Endothelial cell of hepatic sinusoid (primary cell): ENCODE results near the gene HCLS1.
"Not testable (repeated sequence)": the region's sequence is repeated elsewhere in the genome, so short reads cannot be mapped to it uniquely, and the experiment has no call there.

Source experiments
- in situ Hi-C: cut with HindIII; loops from 2 replicates; pipeline ENCODE4 v1.10.0; 2017; ENCODE audit warnings: low sequenced_read_pairs

The HCLS1 gene, protein sequence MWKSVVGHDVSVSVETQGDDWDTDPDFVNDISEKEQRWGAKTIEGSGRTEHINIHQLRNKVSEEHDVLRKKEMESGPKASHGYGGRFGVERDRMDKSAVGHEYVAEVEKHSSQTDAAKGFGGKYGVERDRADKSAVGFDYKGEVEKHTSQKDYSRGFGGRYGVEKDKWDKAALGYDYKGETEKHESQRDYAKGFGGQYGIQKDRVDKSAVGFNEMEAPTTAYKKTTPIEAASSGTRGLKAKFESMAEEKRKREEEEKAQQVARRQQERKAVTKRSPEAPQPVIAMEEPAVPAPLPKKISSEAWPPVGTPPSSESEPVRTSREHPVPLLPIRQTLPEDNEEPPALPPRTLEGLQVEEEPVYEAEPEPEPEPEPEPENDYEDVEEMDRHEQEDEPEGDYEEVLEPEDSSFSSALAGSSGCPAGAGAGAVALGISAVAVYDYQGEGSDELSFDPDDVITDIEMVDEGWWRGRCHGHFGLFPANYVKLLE

DNA sequence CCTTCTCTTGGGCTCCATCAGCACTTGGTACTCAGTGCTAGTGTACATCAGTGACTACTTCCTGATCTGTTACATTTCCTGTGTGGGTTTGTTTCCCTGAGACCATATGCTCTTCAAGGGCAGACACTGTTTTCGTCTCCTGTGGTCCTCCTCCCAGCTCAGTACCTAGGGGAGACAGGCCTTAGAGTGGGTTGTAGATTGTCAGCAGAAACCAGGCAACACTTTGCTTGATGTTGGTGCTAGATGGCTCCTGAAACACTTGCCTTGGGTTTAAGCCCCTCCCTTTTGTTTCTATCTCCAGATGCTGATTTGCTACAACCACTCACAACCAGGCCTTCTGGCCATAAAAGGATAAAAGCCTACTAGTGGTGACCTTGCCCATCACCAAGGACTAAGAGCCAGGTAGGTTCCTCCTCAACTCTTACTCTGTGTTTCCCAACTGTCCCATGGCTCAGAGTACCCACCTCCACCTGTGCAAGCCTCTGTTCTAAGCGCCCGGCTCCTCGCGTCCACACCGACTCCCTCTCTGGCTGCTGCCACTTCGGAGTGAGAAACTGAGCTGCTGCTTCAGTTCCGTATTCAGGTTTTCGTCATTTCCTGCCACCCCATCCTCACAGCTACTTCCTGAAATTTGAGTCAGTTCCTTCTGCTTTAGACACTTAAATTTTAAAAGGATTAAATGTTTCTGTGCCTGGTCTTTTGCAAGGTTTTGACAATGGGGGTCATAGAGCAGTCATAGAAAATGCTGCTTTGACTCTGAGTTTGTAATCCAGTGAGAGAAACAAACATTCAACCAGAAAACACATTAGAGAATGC lies at the start of gene HCLS1:
Gene HCLS1 (minus strand): TSS at position 548 of the 816 bp plus-strand sequence. CDS start 2,556 bp downstream, outside the sequence.
- in situ Hi-C loops = no loop called here

- in situ Hi-C loops = no loop called here
Observed at GRCh38 chr3:121710347-121710746, 49.6 kb upstream of the HCLS1 start.

DNA sequence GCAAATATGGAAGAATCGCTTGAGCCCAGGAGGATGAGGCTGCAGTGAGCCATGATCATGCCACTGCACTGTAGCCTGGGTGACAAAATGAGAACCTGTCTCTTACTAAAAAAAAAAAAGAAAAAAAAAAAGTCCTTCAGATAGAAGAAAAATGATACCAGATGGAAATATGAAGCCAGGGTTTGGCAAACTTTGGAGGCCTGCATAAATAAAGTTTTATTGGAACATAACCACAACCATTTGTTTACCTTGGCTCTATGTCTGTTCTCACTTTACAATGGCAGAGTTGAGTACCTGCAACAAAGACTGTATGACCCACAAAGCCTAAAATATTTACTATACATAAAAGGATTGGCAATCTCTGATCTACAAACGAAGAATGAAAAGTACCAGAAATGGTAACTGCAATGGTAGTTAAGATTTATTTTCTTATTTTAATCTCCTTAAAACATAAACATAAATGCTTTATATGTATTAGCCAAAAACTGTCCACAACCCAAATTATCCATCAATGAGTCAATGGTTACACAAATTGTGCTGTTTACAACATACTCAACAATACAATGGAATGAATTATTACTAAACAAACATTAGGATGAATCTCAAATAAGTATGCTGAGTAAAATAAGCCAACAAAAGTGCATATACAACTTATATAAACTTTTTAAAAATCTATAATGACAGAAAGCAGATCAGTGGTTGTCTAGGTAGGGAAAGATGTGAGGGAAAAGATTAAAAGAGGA lies 47.0 kb upstream of the HCLS1 start:
- in situ Hi-C loops = no loop called here

DNA sequence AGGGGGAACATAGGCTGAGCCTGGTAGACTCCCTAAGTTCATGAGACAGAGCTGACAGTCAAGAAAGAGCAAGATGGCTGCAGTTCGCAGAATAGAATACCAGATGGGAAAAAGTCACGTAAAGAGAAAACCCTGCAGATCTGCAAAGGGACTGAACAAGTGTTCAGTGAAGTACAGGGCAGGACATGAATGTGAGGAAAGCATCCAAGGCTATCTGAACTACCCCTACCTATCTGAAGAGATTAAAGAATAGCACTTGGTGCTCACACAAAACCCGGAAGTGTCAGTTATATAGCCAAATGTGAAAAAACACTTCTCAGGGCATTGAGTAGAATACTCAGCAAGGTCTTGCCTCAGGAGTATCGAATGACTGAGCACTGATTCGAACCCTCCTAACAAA lies 44.8 kb upstream of the HCLS1 start:
- in situ Hi-C loops = no loop called here

GRCh38 chr3:121703973-121704372 lies 43.3 kb upstream of the HCLS1 start:
- in situ Hi-C loops = no loop called here

GRCh38 chr3:121698901-121699300 lies 38.2 kb upstream of the HCLS1 start:
- in situ Hi-C loops = no loop called here

GRCh38 chr3:121698476-121698875 lies 37.8 kb upstream of the HCLS1 start:
- in situ Hi-C loops = no loop called here

- in situ Hi-C loops = no loop called here
Observed at GRCh38 chr3:121696186-121696585, 35.5 kb upstream of the HCLS1 start.

DNA sequence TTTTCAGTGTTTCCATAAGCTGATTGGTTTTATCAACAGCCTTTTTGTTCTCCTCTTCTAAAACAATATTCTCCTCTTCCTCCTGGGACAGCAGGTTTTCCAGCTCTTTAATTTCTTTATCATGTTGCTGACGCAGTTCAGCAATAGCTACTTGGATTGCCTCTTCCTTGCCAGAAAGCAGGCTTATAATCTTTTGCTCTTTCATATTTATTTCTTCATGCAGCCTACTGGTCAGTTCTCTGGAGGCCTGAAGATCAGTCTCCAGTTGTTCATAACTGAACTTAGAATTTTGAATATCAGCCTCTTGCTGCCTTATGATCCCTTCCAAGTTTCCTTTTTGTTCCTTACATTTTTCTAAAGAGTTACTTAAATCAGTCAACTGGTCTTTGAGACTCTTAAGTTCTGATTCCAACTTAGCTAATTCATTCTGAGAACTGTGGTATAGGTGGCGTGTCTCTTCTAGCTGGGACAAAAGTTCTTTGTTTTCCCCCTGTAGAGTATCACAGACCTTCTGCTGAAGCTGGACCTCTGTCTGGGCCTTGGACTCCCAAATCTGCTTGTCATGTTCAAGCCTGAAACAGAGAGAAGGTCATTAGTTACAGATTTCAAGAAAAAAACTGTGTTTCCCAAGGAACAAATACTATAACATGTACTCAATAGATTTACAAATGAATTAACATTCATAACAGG lies 31.5 kb upstream of the HCLS1 start:
- in situ Hi-C loops = no loop called here

DNA sequence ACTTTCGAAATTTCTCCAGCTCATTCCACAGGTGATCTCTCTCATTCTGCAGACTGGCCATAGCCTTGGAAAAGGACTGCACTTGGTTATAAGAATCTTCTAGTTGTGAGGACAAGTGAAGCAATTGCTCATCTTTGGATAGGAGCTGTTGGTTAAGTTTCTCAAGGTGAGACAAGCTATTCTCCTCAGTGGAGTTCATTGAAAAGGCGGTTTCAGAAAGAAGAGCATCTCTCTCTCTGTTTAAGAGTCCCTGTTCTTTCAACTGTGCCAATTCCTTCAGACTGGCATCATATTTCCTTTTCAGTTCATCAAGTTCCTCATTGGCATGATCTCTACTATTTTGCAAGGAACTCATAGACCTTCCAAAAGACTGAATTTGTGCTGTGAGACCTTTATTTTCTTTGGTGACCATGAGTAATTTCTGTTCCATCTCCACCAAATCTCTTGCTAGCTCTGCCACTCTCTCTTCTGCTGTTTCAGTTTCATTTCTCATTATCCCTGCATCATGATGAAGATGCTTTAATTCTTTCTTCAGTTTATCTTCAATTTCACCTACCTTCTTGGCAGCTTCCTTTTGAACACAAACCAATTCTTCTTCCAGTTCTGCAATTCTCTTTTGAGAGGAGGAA lies 30.2 kb upstream of the HCLS1 start:
- in situ Hi-C loops = no loop called here

DNA sequence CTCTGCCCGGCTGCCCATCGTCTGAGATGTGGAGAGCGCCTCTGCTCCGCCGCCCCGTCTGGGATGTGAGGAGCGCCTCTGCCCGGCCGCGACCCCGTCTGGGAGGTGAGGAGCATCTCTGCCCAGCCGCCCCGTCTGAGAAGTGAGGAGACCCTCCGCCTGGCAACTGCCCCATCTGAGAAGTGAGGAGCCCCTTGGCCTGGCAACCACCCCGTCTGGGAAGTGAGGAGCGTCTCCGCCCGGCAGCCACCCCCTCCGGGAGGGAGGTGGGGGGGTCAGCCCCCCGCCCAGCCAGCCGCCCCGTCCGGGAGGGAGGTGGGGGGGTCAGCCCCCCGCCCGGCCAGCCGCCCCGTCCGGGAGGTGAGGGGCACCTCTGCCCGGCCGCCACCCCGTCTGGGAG lies 28.0 kb upstream of the HCLS1 start:
- in situ Hi-C loops = not testable (repeated sequence)

DNA sequence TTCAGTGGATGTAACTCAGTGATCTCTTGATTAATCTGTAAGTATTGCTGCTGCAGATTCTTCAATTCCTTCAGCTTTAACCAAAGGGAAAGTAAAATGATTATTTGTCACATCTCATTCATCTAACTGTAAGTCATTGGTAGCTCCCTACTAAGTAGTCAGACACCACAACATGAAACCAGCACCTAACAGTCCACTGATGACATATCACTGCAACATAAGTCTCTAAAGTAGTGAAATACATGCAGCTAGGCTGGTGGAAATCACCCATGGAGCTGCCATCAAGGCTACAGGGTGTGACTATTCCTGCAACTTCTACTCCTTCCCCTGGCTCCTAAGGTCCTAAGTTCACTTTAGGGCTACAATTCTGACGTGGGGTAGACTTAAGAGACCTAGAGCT lies 21.1 kb upstream of the HCLS1 start:
- in situ Hi-C loops = no loop called here

DNA sequence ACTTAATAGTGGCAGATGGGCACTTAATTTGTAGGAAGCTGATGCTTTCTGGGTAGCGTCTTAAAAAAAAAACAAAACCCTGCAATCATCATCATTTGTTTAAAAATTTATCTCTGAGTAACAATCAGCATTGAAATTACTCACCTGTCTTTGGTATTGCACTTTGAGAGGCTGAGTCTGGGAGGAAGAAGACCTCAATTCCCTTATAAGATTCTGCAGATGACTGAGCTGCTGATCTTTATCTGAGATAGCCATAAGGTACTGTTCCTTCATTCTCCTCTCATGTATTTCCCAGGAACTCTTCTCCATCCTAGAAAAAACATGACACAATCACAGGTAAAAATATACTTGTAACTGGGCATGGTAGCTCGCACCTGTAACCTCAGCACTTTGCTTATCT lies 16.4 kb upstream of the HCLS1 start:
- in situ Hi-C loops = no loop called here

GRCh38 chr3:121670676-121671075 lies 10.0 kb upstream of the HCLS1 start:
- in situ Hi-C loops = no loop called here

DNA sequence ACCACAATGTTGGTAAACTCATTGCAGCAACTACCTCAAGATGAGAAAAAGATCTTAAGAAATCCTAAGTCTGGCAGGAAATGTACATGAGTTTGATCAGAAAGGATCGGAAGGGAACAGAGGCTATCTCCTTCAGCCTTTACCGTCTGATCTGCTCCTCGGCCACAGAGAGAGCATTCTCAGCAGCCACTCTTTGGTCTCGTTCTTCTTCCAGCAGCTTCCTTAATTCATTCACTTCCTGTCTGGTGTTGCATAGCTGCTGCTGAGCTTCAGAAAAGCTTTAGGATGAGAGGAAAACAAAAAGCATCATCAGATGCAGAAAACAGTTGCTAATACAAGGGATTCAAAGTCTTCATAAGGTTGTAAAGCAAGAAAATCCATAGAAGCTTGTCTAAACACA lies 6.6 kb upstream of the HCLS1 start:
- in situ Hi-C loops = no loop called here

- in situ Hi-C loops = no loop called here
Observed at GRCh38 chr3:121665488-121665887, 4.8 kb upstream of the HCLS1 start.

GRCh38 chr3:121663171-121663847 lies 2.6 kb upstream of the HCLS1 start:
- in situ Hi-C loops = no loop called here

DNA sequence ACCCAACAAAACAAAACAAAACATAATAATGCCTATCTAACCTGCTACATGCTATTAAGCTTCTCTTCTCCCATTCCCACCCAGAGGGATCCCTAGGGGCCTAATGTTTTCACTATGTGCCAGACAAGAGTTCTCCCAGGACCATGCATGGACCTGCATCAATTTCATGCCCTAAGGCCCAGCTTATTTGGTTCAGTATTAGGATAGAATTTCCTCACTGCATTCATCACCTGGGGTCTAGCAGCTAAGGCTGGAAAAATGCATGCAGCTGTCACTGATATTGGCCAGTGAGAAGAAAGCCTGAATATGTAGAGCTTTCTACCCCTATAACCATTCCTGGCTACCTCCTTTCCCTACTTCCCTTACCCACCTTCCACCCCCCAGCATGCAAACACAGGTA lies 2.0 kb upstream of the HCLS1 start:
- in situ Hi-C loops = no loop called here

GRCh38 chr3:121661376-121661775 lies 673 bp upstream of the HCLS1 start:
- in situ Hi-C loops = no loop called here

GRCh38 chr3:121659586-121659985 lies 1.1 kb downstream of the HCLS1 start:
- in situ Hi-C loops = no loop called here
